HepG2 (cell line): ENCODE results near the gene KCNMB2. TPM values are rescaled to one million over a fixed set of nuclear protein-coding genes. Genes with fewer than 3 reads are reported as not detected.

ENCODE experiments used
- ATAC-seq: fragments of 200-7000 bp; cut with Tn5 transposase; 3 replicates; pipeline ENCODE4 v1.9.1; 2020; ENCODE audit warnings: mild to moderate bottlenecking, moderate library complexity
- BruUV-seq: library from RNA; stranded (reverse); fragments of 400-500 nt; replicated peaks from 2 replicates; lab custom pipeline; 2021; lab: Mats Ljungman, UMichigan
- CTCF ChIA-PET: fragments of 300-600 bp; formaldehyde crosslinking; extraction: SDS; loops from one replicate; lab custom pipeline; 2021; ENCODE audit warnings: low total read pairs, inconsistent platforms, low intra/inter-chr PET ratio; lab: Yijun Ruan, JAX
- POLR2A ChIA-PET: fragments of 350-600 bp; sonication (Branson Sonifier 250); formaldehyde crosslinking; loops from one replicate; lab custom pipeline; 2020; ENCODE audit warnings: antibody characterized with exemption, inconsistent platforms; lab: Yijun Ruan, JAX
- DNase-seq: peaks from one replicate; pipeline ENCODE4 v3.0.0-alpha.2; 2015; ENCODE audit warnings: low spot score
- FAIRE-seq: peaks from 3 replicates; lab custom pipeline; 2011; peaks lifted over from hg19 to GRCh38; lab: Jason Lieb, UNC
- H2AFZ ChIP-seq: one replicate; pipeline ENCODE4 v1.6.1; 2011; ENCODE audit warnings: low read length, inconsistent platforms
- H3K27ac ChIP-seq: fragments of 300-600 bp; 3 replicates; pipeline ENCODE4 v1.8.0; 2011; ENCODE audit warnings: mixed run types, mild to moderate bottlenecking, mixed read lengths, low read length, inconsistent platforms; ENCODE audit not compliant: insufficient read depth; ENCODE audit errors: extremely low read length
- H3K27me3 ChIP-seq, 2 experiments: fragments of 200-600 bp in 1 of 2; 2 replicates in 1 of 2; 3 replicates in 1 of 2; pipeline versions ENCODE4 v1.6.0 to v1.8.0; 2011; ENCODE audit warnings: low read length in 2 of 2, mild to moderate bottlenecking in 2 of 2, moderate library complexity in 2 of 2, inconsistent platforms in 1 of 2; ENCODE audit not compliant: insufficient read depth in 2 of 2, control insufficient read depth in 1 of 2
- H3K36me3 ChIP-seq, 2 experiments: fragments of 200-600 bp in 1 of 2; replicated peaks in 1 of 2; 2 replicates in 1 of 2; 3 replicates in 1 of 2; pipeline versions ENCODE4 v1.5.1 to v1.8.0; 2011; ENCODE audit warnings: low read length in 2 of 2, inconsistent platforms in 1 of 2; ENCODE audit not compliant: insufficient read depth in 2 of 2, control insufficient read depth in 1 of 2
- H3K4me1 ChIP-seq: 2 replicates; pipeline ENCODE4 v1.5.1; 2012; ENCODE audit warnings: low read length, inconsistent platforms; ENCODE audit not compliant: insufficient read depth
- H3K4me2 ChIP-seq: 2 replicates; pipeline ENCODE4 v1.6.0; 2011; ENCODE audit warnings: low read depth, low read length, inconsistent platforms
- H3K4me3 ChIP-seq, 3 experiments: fragments of 200-600 bp in 1 of 3; sonication (generic), shearing (Covaris generic) in 1 of 3; replicated peaks in 1 of 3; 2 replicates each; pipeline ENCODE4 v1.5.1; 2011 to 2016; ENCODE audit warnings: low read length in 3 of 3, inconsistent platforms in 2 of 3, low read depth in 2 of 3, mild to moderate bottlenecking in 2 of 3, control low read depth in 1 of 3, mixed read lengths in 1 of 3; ENCODE audit not compliant: insufficient read depth in 1 of 3
- H3K79me2 ChIP-seq: one replicate; pipeline ENCODE4 v1.6.1; 2011; ENCODE audit warnings: low read length, inconsistent platforms; ENCODE audit not compliant: insufficient read depth
- H3K9ac ChIP-seq: 2 replicates; pipeline ENCODE4 v1.6.0; 2011; ENCODE audit warnings: mild to moderate bottlenecking, low read depth, low read length, inconsistent platforms; ENCODE audit not compliant: insufficient read depth
- H3K9me3 ChIP-seq: 2 replicates; pipeline ENCODE4 v1.5.1; 2012; ENCODE audit warnings: mild to moderate bottlenecking, low read length
- H4K20me1 ChIP-seq: 2 replicates; pipeline ENCODE4 v1.6.0; 2011; ENCODE audit warnings: inconsistent platforms, mild to moderate bottlenecking, low read length, moderate library complexity; ENCODE audit not compliant: insufficient read depth
- GFI1 ChIP-seq: sonication (generic); formaldehyde crosslinking; IDR thresholded peaks from 2 replicates; pipeline ENCODE4 v1.5.0; 2020; ENCODE audit warnings: missing genetic modification reagents, mild to moderate bottlenecking, borderline replicate concordance
- GRHL1 ChIP-seq: sonication (generic); formaldehyde crosslinking; conservative IDR thresholded peaks from 2 replicates; pipeline ENCODE4 v1.8.0; 2022; ENCODE audit warnings: missing genetic modification reagents
- MAZ ChIP-seq, 2 experiments: sonication (generic) in 1 of 2; formaldehyde crosslinking in 1 of 2; IDR thresholded peaks; 2 replicates each; pipeline versions ENCODE4 v1.5.0 to v1.6.1; 2012 to 2020; ENCODE audit warnings: low read depth in 2 of 2, mild to moderate bottlenecking in 2 of 2, borderline replicate concordance in 1 of 2, improper control_type of control experiment in 1 of 2, low read length in 1 of 2, missing genetic modification reagents in 1 of 2, moderate library complexity in 1 of 2
- MLXIP ChIP-seq: sonication (generic); formaldehyde crosslinking; IDR thresholded peaks from 2 replicates; pipeline ENCODE4 v1.9.0; 2021; ENCODE audit warnings: missing genetic modification reagents, borderline replicate concordance
- POGZ ChIP-seq: sonication (generic); formaldehyde crosslinking; IDR thresholded peaks from 2 replicates; pipeline ENCODE4 v1.4.0; 2020; ENCODE audit warnings: mild to moderate bottlenecking, missing genetic modification reagents
- REPIN1 ChIP-seq: sonication (generic); formaldehyde crosslinking; IDR thresholded peaks from 2 replicates; pipeline ENCODE4 v1.8.0; 2022; ENCODE audit warnings: missing genetic modification reagents, low read depth, mild to moderate bottlenecking, borderline replicate concordance
- ZEB1 ChIP-seq: IDR thresholded peaks from 2 replicates; pipeline ENCODE4 v1.6.1; 2012; ENCODE audit warnings: mild to moderate bottlenecking, low read depth, inconsistent platforms; ENCODE audit not compliant: insufficient replicate concordance
- ZNF292 ChIP-seq: sonication (generic); formaldehyde crosslinking; IDR thresholded peaks from 2 replicates; pipeline ENCODE4 v1.8.1; 2022; ENCODE audit warnings: mild to moderate bottlenecking, low read depth, missing genetic modification reagents, borderline replicate concordance
- ZNF687 ChIP-seq: sonication (generic); formaldehyde crosslinking; IDR thresholded peaks from 2 replicates; pipeline ENCODE4 v1.5.1; 2020; ENCODE audit warnings: mild to moderate bottlenecking, missing genetic modification reagents, moderate library complexity
- ZNF7 ChIP-seq: IDR thresholded peaks from 2 replicates; pipeline ENCODE4 v1.6.1; 2016; ENCODE audit warnings: missing biosample characterization, missing genetic modification reagents
- in situ Hi-C: cut with HindIII; loops from 2 replicates; pipeline ENCODE4 v1.10.0; 2017; ENCODE audit warnings: low pct_unique_long_range_greater_than_20kb; ENCODE audit not compliant: extremely low pct_ligation_motif_present
- intact Hi-C: fragments of 100-400 bp; cut with micrococcal nuclease; formaldehyde crosslinking; loops from one replicate; pipeline ENCODE4 v1.10.0; 2022; ENCODE audit not compliant: unreplicated experiment
- polyA plus RNA-seq, 8 experiments: library from polyadenylated mRNA; depleted of rRNA in 3 of 8; stranded (reverse) in 7 of 8; unstranded in 1 of 8; fragments of >200 nt; fragmentation: Illumina TruSeq in 4 of 8; extraction: Trizol in 4 of 8; gene quantifications; 2 replicates each; pipeline versions ENCODE4 v1.2.1 to v1.2.3, GENCODE V29; 2011 to 2016; ENCODE audit warnings: low read depth in 4 of 8, missing spikeins in 1 of 8, mixed read lengths in 1 of 8; ENCODE audit not compliant: insufficient read depth in 1 of 8
- total RNA-seq, 5 experiments: library from RNA; depleted of rRNA; stranded (reverse); fragments of >200 nt; fragmentation: Illumina TruSeq; extraction: Trizol; gene quantifications; 2 replicates each; pipeline ENCODE4 v1.2.3, GENCODE V29; 2016; ENCODE audit warnings: low read depth in 1 of 5

KCNMB2 gene
- total and polyA plus RNA-seq, 2 of the 13 experiments (the other 11 are each of a cell fraction or from before 2014, with no cell fraction given), result not detected

GRCh38 chr3:178868681-178869080 is 332.4 kb downstream of the KCNMB2 start (continued):
- no peak for TF ChIP-seq GRHL1 (CRISPR knock-in tag)
- no peak for TF ChIP-seq ZEB1
- TF ChIP-seq GFI1 (CRISPR knock-in tag), result no peak
- TF ChIP-seq ZNF292 (CRISPR knock-in tag), result no peak
- TF ChIP-seq ZNF7 (CRISPR knock-in tag), result no peak
- no peak for TF ChIP-seq REPIN1
- no peak for TF ChIP-seq MAZ (IDR thresholded peaks at IDR 0.05; ENCODE audit: borderline replicate concordance, low read depth, low read length)
- no peak for TF ChIP-seq MAZ (CRISPR knock-in tag; IDR thresholded peaks at IDR 0.05; ENCODE audit: low read depth)

GRCh38 chr3:178870085-178870484 is 333.8 kb downstream of the KCNMB2 start:
- ATAC-seq, result no peak
- intact Hi-C loops (no loop called here), in situ Hi-C loops (no loop called here)
- Histone ChIP-seq H4K20me1 (no peaks in the 10 kb centered on the region), H3K27me3 (no peaks in the 10 kb centered on the region), H3K4me1 (no peaks in the 10 kb centered on the region), H3K9ac (no peak overlapping the region), H3K27ac (no peak overlapping the region)
- POLR2A ChIA-PET, result no interaction called here
- DNase-seq, result no peak
- no TSS peak for BruUV-seq
- TF ChIP-seq ZNF687 (CRISPR knock-in tag) (no peak), POGZ (CRISPR knock-in tag) (no peak), MLXIP (CRISPR knock-in tag) (no peak)
- TF ChIP-seq, all 625 proteins: peak for 0
- H3K9me3 ChIP-seq, result no peaks in the 10 kb centered on the region
- no peak for FAIRE-seq
- no peak overlapping the region for H2AFZ ChIP-seq
- no peaks in the 10 kb centered on the region for H3K36me3 ChIP-seq
- H3K79me2 ChIP-seq, result no peaks in the 10 kb centered on the region
- CTCF ChIA-PET, result no interaction called here
- H3K4me2 ChIP-seq, result no peak overlapping the region
- no peak overlapping the region for H3K4me3 ChIP-seq
